Neural crest cell (in vitro differentiated cells): ENCODE results near the gene FHIT. TPM values are rescaled to one million over a fixed set of nuclear protein-coding genes. Genes with fewer than 3 reads are reported as not detected.
"Not testable (repeated sequence)": the region's sequence is repeated elsewhere in the genome, so short reads cannot be mapped to it uniquely, and the experiment has no call there.

Experiments
- DNase-seq: peaks from one replicate; pipeline ENCODE4 v3.0.0; 2021; ENCODE audit warnings: low read depth, mixed read lengths, low spot score
- H3K27ac Mint-ChIP-seq: one replicate; pipeline ENCODE4 v1.8.0; 2021; ENCODE audit warnings: mild to moderate bottlenecking, mixed read lengths; ENCODE audit not compliant: unreplicated experiment
- H3K27me3 Mint-ChIP-seq: 2 replicates; pipeline ENCODE4 v1.8.0; 2021; ENCODE audit warnings: low read depth, mild to moderate bottlenecking, mixed read lengths
- H3K36me3 Mint-ChIP-seq: 2 replicates; pipeline ENCODE4 v1.8.0; 2021; ENCODE audit warnings: low read depth, mild to moderate bottlenecking, mixed read lengths
- H3K4me1 Mint-ChIP-seq: 2 replicates; pipeline ENCODE4 v1.8.0; 2021; ENCODE audit warnings: mixed read lengths
- H3K4me3 Mint-ChIP-seq: one replicate; pipeline ENCODE4 v1.8.0; 2021; ENCODE audit warnings: mild to moderate bottlenecking, mixed read lengths
- H3K9me3 Mint-ChIP-seq: 2 replicates; pipeline ENCODE4 v1.8.0; 2021; ENCODE audit warnings: mixed read lengths
- total RNA-seq: library from RNA; stranded (reverse); gene quantifications from 2 replicates; pipeline ENCODE4 v1.2.1, GENCODE V29; 2021
- TF ChIP-seq, protein P1 (sequence below): fragments of 200-600 bp; sonication (generic); conservative IDR thresholded peaks from 2 replicates; pipeline ENCODE4 v1.5.0; 2021; ENCODE audit warnings: antibody characterized with exemption, mild to moderate bottlenecking

FHIT gene
- total RNA-seq, 1 donor from 2014 or later = 5.2 TPM

DNA sequence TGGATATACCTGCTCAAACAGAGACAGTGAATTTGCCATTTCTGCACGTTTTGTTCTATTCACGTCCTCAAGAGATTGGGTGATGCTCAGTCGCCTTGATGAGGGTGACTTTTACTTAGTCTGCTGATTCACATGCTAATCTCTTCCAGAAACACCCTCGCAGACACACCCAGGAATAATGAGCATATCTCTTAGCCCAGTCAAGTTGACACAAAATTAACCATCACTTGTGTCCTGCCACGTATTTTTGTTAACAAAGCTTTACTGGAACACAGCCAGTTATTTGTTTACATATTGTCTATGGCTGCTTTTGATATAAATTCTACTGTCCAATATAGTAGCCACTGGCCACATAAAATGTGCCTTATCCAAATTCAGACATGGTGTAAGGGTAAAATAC lies 218.3 kb downstream of the FHIT start:
- Mint-ChIP-seq H3K36me3 (peaks cover 6% of the 10 kb centered on the region), H3K27ac (no peak overlapping the region), H3K27me3 (no peaks in the 10 kb centered on the region), H3K4me3 (no peak overlapping the region), H3K4me1 (peaks cover 6% of the 10 kb centered on the region), H3K9me3 (peaks cover 9% of the 10 kb centered on the region)
- TF ChIP-seq, protein P1, sequence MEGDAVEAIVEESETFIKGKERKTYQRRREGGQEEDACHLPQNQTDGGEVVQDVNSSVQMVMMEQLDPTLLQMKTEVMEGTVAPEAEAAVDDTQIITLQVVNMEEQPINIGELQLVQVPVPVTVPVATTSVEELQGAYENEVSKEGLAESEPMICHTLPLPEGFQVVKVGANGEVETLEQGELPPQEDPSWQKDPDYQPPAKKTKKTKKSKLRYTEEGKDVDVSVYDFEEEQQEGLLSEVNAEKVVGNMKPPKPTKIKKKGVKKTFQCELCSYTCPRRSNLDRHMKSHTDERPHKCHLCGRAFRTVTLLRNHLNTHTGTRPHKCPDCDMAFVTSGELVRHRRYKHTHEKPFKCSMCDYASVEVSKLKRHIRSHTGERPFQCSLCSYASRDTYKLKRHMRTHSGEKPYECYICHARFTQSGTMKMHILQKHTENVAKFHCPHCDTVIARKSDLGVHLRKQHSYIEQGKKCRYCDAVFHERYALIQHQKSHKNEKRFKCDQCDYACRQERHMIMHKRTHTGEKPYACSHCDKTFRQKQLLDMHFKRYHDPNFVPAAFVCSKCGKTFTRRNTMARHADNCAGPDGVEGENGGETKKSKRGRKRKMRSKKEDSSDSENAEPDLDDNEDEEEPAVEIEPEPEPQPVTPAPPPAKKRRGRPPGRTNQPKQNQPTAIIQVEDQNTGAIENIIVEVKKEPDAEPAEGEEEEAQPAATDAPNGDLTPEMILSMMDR = no peak
- no peak for DNase-seq

DNA sequence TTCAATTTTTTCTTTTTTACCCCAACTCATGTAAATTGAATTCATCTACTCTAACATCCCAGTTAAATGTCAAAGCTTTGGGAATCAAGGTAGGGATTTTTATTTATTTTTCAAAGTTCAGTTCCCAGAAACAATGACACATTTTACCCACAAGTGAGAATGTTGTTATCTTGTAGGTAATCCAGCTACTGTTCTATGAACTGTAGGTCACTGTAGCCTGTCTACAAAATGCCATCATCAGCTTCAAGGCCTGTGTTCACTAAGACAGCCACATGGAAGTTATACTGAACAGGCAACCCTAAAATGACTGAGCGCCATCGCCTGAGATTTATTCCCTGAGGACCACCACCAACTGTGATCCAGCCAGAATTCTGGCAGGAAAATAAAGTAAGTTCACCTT lies 219.7 kb downstream of the FHIT start:
- DNase-seq = no peak
- peaks cover 6% of the 10 kb centered on the region for H3K36me3 Mint-ChIP-seq
- no peaks in the 10 kb centered on the region for H3K27me3 Mint-ChIP-seq
- H3K4me1 Mint-ChIP-seq = peaks cover 6% of the 10 kb centered on the region
- no peak overlapping the region for H3K27ac Mint-ChIP-seq
- peaks cover 9% of the 10 kb centered on the region for H3K9me3 Mint-ChIP-seq
- no peak overlapping the region for H3K4me3 Mint-ChIP-seq
- TF ChIP-seq, protein P1 = no peak

DNA sequence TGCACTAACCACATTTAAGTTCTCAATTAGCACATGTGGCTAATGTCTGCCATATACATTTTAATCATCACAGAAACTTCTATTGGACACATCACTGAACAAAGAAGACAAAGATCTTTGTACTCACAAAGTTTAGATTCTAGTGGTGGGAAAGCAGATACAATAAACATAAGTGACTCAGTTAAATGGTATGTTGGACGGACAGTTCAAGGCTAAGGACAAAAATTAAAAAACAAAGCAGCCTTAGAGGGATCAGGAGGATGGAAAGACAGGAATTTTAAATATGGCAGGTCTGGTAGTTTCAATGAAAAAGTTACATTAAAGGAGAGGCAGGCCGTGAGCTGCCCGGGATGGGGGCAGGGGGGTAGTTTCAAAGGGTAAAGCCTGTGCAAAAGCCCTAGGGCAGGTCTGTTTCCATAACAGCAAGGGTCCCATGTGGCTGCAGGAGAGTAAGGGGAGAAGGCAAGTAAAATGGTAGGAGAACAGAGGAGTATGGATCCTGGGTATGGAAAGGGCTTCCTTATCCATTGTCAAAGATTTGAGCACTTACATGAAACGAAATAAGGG lies 220.7 kb downstream of the FHIT start:
- H3K27ac Mint-ChIP-seq = no peak overlapping the region
- no peak overlapping the region for H3K4me3 Mint-ChIP-seq
- no peak for DNase-seq
- H3K9me3 Mint-ChIP-seq = peaks cover 9% of the 10 kb centered on the region
- H3K27me3 Mint-ChIP-seq = no peaks in the 10 kb centered on the region
- TF ChIP-seq, protein P1 = no peak
- peaks cover 6% of the 10 kb centered on the region for H3K36me3 Mint-ChIP-seq
- peaks cover 11% of the 10 kb centered on the region for H3K4me1 Mint-ChIP-seq

DNA sequence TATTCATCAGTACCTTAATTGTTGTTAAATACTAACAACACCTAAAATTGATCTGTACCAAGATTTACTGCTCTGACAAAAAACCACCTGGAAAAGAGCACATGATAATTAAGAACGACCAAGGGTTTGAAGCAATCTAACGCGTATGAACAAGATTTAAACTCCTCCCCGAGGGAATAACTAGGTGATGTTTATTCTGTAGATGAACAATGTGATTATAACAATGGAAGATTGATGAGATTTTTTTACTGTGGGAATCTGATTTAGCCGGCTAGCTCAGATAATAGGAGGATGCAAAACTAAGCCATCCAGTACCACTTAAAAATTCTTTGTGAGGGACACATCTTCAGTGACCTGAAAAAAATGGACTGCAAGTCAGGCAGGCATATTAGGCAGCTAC lies 222.1 kb downstream of the FHIT start:
- Mint-ChIP-seq H3K36me3 (peaks cover 4% of the 10 kb centered on the region), H3K4me3 (no peak overlapping the region), H3K4me1 (peaks cover 11% of the 10 kb centered on the region), H3K9me3 (peaks cover 4% of the 10 kb centered on the region), H3K27ac (no peak overlapping the region), H3K27me3 (no peaks in the 10 kb centered on the region)
- TF ChIP-seq, protein P1 = no peak
- no peak for DNase-seq

DNA sequence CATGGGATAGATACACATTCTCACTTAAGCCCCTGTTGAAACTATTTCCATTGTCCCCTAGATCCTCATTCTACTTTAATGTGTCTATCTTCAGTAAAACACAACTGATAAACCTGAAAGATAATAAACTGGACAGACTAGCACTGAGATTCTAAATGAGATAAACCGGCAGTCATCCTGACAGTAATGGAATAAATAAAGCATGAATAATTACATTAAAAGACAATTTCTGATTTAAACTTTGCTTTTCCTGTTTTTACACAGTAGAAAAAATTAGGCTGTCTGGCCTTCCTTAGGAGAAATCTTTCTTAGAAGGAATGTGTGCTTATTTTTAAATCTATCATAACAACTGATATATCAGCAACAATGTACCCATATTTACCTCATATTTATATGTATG lies 232.4 kb downstream of the FHIT start:
- DNase-seq = no peak
- Mint-ChIP-seq H3K36me3 (peaks cover 23% of the 10 kb centered on the region), H3K4me1 (peaks cover 4% of the 10 kb centered on the region), H3K9me3 (peaks cover 21% of the 10 kb centered on the region), H3K27ac (no peak overlapping the region), H3K4me3 (no peak overlapping the region), H3K27me3 (no peaks in the 10 kb centered on the region)
- TF ChIP-seq, protein P1 = no peak

DNA sequence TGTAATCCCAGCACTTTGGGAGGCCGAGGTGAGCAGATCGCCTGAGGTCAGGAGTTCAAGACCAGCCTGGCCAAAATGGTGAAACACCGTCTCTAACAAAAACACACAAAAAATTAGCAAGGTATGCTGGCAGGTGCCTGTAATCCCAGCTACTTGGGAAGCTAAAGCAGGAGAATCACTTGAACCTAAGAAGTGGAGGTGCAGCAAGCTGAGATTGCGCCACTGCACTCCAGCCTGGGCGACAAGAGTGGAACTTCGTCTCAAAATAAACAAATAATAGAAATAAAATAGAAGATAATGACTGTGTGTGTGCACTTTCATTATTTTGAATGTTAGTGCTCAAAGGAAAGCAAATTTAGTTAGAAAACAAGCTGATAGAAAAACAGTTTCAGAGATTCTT lies 234.2 kb downstream of the FHIT start:
- not testable (repeated sequence) for H3K27ac Mint-ChIP-seq, H3K4me1 Mint-ChIP-seq, H3K27me3 Mint-ChIP-seq, H3K4me3 Mint-ChIP-seq, DNase-seq
- Mint-ChIP-seq H3K9me3 (peaks cover 11% of the 10 kb centered on the region), H3K36me3 (peaks cover 12% of the 10 kb centered on the region)
